NCI-H1105 (cell line): ENCODE data around the gene GAMT.

Source experiments
- DNase-seq: peaks from one replicate; lab custom pipeline; 2025; lab: John Stamatoyannopoulos, UW

The GAMT gene

DNA sequence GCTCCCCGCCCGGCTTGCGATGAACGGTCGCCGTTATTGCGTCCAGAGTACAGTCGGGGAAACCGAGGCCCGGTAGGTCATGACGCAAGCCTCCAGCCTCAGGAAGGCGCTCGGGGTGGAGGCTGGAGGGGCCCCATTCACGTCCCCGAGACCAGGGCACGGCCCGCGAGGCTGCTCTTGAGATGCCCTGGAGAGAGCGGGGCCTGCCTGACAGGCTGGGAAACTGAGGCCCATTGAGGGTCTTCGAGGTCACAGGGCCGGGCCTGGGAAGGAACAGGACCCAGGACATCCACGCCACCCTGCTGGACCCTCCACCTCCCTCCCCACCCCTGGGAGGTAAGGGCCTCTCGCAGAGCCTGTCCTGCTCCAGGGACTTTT, 17.3 kb downstream of the GAMT start:
- no peak for DNase-seq

DNA sequence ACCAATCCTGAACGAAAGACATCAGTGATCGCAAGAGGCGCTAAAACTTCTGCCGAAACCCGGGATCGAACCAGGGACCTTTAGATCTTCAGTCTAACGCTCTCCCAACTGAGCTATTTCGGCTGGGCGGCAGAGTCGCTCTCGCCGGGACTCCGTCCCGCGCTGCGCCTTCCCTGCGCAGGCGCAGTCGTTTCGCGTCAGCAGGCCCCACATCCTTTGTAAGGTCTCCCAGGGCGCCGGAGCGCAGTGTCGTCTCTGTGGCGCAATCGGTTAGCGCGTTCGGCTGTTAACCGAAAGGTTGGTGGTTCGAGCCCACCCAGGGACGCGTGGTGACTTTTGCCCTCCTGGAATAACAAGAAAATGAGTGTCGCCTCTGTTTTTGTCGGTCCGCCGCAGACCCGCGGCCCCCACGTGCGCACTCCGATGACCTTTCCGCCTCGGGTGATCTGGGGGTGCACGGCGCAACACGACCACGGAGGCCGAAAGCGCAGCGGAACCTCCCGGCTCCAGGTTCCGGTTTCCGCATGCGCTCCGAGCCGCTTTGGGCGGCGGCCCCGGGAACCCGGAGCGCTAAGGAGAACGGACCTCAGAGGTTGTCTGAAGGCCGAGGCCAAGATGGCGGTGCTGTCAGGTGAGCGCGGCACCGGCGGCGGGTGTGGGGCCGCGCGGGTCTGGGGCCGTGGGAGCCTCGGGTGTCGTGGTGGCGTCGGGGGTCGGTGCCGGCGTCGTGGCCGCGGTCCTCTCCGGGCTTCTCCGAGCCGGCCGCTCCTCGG, 17.8 kb downstream of the GAMT start, which contains the start of gene NDUFS7:
Gene NDUFS7, plus strand, starts transcription at position 596 of the 773 bp plus-strand sequence. Its CDS starts 20 bp downstream, at position 616.
- peak; percentile 78 for DNase-seq

DNA sequence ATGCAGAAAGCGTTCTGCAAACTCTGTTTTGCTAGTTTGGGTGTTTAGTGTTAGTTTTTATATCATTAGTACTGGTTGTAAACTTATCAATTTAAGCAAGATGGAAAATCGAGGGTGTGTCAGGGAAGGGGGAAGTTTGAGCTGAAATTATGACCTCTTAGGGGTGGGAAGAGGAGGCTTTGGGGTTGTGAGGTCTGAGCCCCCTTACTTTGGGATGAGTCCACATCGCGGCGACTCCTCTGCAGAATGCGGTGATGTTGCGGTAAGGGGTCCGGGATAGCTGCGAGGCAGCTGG, 18.4 kb downstream of the GAMT start:
- no peak for DNase-seq

DNA sequence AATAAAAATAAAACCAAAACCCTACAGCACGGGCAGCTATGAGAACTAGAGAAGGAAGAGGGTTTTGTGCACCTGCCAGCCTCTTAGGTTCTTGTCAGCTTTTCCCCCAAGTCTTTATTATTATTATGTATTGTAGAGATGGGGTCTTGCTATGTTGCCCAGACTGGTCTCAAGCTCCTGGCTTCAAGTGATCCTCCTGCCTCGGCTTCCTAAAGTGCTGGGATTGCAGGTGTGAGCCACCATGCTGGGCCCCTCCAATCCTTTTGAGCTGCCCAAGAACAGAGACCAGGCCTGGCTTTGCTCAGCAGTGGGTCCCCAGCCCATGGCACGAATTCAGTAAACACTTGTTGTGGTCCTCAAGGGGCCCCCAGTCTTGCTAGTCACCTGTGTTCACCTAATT, 19.1 kb downstream of the GAMT start:
- no peak for DNase-seq

GRCh38 chr19:1379961-1380489, 21.3 kb downstream of the GAMT start:
- no peak for DNase-seq

- no peak for DNase-seq
Observed at GRCh38 chr19:1379126-1379905, 22.0 kb downstream of the GAMT start.

DNA sequence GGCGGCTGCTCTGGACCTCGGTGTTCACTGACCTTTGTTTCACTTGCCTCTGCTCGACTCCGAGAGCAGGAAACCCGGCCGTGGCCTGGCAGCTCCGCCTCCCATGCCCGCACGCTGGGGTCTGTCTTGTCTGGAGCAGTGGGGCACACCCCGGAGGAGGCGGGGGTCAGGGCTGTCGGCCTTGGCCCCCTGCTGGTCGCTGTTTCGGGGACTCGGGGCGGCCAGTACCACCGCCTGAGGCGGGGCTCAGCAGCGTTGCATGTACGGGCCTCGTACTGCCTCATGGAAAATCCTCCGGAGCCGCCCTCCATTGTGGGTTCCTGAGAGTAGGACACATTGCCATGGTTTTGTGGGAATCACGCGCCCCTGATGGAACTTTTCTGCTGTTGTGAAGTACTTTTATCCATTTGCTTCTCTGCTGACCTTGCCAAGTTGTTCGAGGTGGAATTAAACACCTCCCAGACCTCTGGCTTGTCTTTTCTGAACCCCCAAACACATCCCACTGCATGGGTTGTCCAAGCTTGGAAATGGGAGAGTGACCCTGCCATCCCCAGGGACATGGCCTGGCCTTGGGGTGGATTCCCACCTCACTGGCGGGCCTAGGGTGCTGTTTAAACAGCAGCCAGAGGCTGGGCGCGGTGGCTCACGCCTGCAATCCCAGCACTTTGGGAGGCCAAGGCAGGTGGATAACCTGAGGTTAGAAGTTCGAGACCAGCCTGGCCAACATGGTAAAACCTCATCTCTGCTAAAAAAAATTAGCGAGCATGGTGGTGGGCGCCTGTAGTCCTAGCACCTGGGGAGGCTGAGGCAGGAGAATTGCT, 23.2 kb downstream of the GAMT start:
- no peak for DNase-seq

- DNase-seq: no peak
Observed at GRCh38 chr19:1377176-1377964, 24.0 kb downstream of the GAMT start.

DNA sequence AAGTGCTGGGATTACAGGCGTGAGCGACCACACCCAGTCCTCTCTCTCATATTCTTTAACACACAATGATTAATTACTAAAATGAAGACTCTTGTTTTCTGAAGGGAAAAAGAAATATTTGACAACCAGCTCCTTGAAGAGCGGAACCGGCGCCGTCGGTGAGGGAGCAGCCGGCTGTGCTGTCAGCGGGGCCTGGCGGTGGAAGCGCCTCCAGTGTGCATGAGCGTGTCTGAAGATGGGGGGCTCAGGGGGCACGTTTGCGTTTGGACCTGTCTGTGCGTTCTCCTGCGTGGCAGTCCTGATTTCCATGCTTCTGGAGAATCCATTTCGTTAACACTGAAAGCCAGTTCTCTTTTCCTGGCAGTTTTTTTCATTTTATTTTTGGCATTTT, 24.9 kb downstream of the GAMT start:
- no peak for DNase-seq

GRCh38 chr19:1374250-1374577, 27.1 kb downstream of the GAMT start:
- DNase-seq: no peak

DNA sequence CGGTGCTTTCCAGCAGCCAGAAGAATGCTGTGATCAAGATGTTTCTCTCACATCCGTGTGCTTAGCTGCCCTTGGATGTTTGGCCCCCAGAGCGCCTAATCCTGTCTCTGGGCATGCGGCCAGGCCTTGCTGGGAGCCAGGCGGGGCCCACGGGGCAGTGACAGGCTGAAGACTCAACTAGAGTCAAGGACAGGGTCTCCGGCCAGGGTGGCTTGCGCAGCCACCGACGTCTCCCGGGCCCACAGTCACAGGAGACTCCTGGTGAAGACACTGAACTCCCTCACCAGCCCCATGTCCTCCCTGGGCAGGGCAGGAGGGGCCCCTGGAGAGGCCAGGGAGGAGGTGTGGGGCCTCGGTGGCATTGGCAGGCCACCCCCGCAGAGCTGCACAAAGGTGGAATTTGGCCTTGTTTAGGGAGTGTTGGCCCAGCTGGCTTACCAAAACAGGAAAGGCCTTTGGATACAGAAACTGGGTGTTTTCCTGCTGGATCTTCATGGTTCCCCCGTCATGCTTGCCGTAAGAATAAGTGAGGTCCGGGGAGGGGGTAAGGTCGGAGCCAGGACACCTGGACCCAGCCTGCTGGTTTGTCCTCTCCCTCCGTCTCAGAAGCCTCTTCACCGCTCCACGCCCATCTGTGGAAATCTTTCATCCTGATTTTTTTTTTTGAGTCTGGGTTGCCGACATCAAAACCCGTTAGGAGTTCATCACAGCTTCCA, 27.6 kb downstream of the GAMT start:
- no peak for DNase-seq

DNA sequence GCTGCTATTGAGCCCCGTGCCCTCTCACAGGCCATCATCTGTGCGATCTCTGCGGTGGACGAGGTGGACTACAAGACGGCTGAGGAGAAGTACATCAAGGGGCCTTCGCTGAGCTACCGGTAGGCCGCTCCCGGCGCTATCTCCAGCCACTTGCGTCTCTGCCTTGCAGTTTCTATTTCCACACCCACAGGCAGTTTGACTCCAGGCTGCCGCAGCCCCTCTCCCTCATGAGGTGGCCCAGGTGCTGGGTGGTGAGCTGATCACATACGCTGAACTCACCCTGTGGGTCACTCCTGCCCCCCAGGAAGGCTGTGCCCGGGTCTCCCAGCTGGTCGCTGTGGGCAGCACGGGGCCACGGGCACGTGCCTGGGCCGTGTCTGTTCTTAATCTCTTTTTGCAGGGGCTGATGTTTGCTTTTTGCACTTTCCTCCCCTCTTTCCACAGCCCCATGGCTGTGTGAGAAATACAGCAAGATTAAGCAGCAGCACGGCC, 28.3 kb downstream of the GAMT start:
- no peak for DNase-seq

DNA sequence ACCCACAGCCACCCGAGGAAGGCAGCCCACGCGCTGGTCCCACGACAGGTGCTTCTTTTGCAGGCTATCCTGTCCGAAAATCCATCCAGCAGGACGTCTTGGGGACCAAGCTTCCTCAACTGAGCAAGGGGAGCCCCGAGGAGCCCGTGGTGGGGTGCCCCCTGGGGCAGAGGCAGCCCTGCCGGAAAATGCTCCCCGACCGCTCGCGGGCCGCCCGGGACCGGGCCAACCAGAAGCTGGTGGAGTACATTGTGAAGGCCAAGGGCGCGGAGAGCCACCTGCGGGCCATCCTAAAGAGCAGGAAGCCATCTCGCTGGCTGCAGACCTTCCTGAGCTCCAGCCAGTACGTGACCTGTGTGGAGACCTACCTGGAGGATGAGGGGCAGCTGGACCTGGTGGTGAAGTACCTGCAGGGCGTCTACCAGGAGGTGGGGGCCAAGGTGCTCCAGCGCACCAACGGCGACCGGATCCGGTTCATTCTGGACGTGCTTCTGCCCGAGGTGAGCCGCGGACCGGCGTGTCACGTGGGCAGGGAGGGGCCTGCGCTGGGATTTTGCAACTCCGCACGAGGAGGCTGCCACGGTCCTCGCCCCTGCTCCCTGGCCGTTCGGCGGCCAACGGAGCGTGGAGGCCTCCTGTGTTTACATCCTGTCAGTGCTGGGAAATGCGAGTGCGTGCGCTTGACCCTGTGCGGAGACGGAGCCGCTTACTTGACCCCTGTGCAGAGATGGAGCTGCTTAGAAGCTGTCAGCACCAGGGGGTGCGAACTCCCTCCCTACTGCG, 30.6 kb downstream of the GAMT start:
- DNase-seq: no peak

DNA sequence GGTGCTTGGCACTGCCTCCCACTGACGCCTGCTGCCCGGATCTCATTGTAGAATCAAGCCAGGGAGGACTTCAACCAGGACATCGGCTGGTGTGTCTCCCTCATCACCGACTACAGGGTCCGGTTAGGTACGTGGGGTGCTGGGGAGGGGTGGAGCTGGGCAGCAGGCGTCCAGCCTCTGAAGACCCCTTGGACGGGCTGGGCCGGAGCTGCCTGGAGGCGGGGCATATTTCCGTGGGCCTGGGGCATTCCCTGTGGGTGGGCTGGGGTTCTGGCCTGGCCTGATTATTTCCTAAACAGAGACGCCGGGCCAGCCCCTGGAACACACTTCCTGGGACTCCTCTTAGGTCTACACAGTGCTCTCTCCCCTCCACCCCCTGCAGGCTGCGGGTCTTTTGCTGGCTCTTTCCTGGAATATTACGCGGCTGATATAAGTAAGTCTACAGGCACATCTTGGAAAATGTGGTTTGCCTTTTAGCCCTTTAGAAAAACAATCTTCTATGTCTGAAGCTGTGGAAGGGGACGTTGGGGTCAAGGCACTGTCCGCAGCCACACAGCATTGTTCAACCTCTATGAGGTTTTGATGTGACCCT, 32.0 kb downstream of the GAMT start:
- no peak for DNase-seq

GRCh38 chr19:1366899-1367870, 34.2 kb downstream of the GAMT start:
- DNase-seq: no peak

- DNase-seq: no peak
Observed at GRCh38 chr19:1366296-1366695, 35.0 kb downstream of the GAMT start.

DNA sequence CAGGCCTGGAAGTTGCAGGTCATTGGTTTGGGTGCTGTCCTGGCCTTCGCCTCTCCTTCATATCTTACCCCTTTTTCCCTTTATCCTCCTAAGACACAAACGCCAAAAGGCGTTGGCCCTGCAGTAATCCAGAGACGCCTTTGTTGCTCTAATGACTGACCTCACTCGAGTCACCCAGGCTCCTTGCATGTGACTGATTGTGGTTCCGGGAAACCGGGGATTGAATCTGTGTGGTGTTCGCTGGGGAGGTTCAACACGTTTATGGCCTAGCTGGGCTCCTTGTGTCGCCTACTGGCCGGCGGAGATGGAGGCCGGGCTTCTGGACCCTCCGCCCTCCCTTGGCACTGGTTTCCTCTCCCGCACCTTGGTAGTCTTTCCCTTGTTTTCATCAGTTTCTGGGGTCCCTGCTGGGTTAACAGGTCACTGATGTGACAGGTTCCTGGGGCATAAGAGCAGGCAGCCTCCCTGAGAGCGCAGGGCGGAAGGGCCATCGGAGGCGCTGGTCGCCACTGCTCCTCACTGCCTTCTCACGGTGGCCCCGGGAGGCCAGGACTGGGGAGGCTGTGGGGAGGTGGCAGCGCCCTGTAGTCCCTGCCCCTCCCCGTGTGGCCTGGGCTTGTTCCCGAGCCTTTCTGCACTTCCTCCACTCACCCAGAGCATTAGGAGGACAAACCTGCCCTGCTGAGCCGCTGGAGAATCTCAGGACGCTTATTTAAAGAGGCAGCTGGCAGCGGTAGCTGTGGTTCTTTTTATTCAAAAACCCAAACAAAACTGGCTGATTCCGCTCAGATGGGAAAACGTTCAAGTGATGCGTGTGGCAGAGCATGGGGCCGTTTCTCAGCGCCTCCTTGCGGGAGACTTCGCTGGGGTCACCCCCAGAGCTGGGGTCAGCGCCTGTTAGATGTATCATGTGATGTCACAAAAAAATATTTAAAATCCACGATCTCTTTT, 35.7 kb downstream of the GAMT start:
- no peak for DNase-seq
